Measurements from ENCODE around the gene ECT2. TPM values are rescaled to one million over a fixed set of nuclear protein-coding genes. Genes with fewer than 3 reads are reported as not detected.

ECT2 gene
- polyA plus RNA-seq, 3 donors = 2.6 to 3.3 (median 2.7) TPM

GRCh38 chr3:172853005-172853404 is 102.5 kb downstream of the ECT2 start:
- intact Hi-C loops (cut with micrococcal nuclease) = no loop called here
- no peaks in the 10 kb centered on the region for H3K79me2 ChIP-seq (ENCODE audit: insufficient read depth, low read length)

GRCh38 chr3:172853921-172854666 is 103.6 kb downstream of the ECT2 start:
- Mint-ChIP-seq H3K36me3 (no peaks in the 10 kb centered on the region), H3K27me3 (ENCODE audit: low read depth in 3 of 3) (peaks cover 0 to 1% (median 0%) of the 10 kb centered on the region in 3 donors), H3K4me1 (no peaks in the 10 kb centered on the region), H3K4me3 (no peak overlapping the region), H3K9me3 (peaks cover 0 to 3% (median 0%) of the 10 kb centered on the region in 7 donors), H3K27ac (no peak overlapping the region)
- no peak for TF ChIP-seq CTCF (IDR thresholded peaks at IDR 0.05)
- Histone ChIP-seq H3K79me2 (ENCODE audit: insufficient read depth, low read length) (no peaks in the 10 kb centered on the region), H3K9me3 (replicated peaks in 1 of 2; ENCODE audit: control insufficient read depth in 1 of 2, insufficient read depth in 1 of 2, low read length in 2 of 2) (no peaks in the 10 kb centered on the region), H2AFZ (ENCODE audit: insufficient read depth, low read depth, low read length, poor library complexity, severe bottlenecking) (no peak overlapping the region), H3K27ac (ENCODE audit: low read depth in 1 of 2, low read length in 2 of 2) (no peak overlapping the region), H3K4me3 (replicated peaks in 1 of 3; ENCODE audit: low read depth in 2 of 3, low read length in 3 of 3) (no peak overlapping the region), H3K36me3 (replicated peaks in 1 of 2; ENCODE audit: control insufficient read depth in 1 of 2, insufficient read depth in 2 of 2, low read length in 2 of 2) (no peaks in the 10 kb centered on the region), H3K9ac (ENCODE audit: insufficient read depth, low read length, poor library complexity, severe bottlenecking) (no peak overlapping the region), H3K4me2 (replicated peaks; ENCODE audit: extremely low read depth, low read length, poor library complexity, severe bottlenecking) (no peak overlapping the region), H4K20me1 (ENCODE audit: insufficient read depth, low read length) (no peaks in the 10 kb centered on the region), H3K27me3 (ENCODE audit: control insufficient read depth in 2 of 2, insufficient read depth in 2 of 2, low read length in 2 of 2) (no peaks in the 10 kb centered on the region), H3K4me1 (ENCODE audit: control insufficient read depth in 1 of 2, insufficient read depth in 2 of 2, low read length in 2 of 2) (peaks cover 16 to 19% of the 10 kb centered on the region in 2 donors)
- intact Hi-C loops (cut with micrococcal nuclease) = no loop called here
- DNase-seq = peak in 2 of 3 donors; percentile 3 to 26
- no CpG with 5 or more reads among the region's 3 CpGs for WGBS (ENCODE audit: insufficient coverage)

More at GRCh38 chr3:172853005-172853404, 102.5 kb downstream of the ECT2 start:
- Histone ChIP-seq H3K9ac (ENCODE audit: insufficient read depth, low read length, poor library complexity, severe bottlenecking) (no peak overlapping the region), H3K27me3 (ENCODE audit: control insufficient read depth in 2 of 2, insufficient read depth in 2 of 2, low read length in 2 of 2) (no peaks in the 10 kb centered on the region), H4K20me1 (ENCODE audit: insufficient read depth, low read length) (no peaks in the 10 kb centered on the region), H3K36me3 (replicated peaks in 1 of 2; ENCODE audit: control insufficient read depth in 1 of 2, insufficient read depth in 2 of 2, low read length in 2 of 2) (no peaks in the 10 kb centered on the region), H3K9me3 (replicated peaks in 1 of 2; ENCODE audit: control insufficient read depth in 1 of 2, insufficient read depth in 1 of 2, low read length in 2 of 2) (no peaks in the 10 kb centered on the region), H3K27ac (ENCODE audit: low read depth in 1 of 2, low read length in 2 of 2) (no peak overlapping the region), H3K4me1 (ENCODE audit: control insufficient read depth in 1 of 2, insufficient read depth in 2 of 2, low read length in 2 of 2) (peaks cover 16 to 19% of the 10 kb centered on the region in 2 donors), H2AFZ (ENCODE audit: insufficient read depth, low read depth, low read length, poor library complexity, severe bottlenecking) (peak overlapping the region; percentile 21), H3K4me3 (replicated peaks in 1 of 3; ENCODE audit: low read depth in 2 of 3, low read length in 3 of 3) (peak overlapping the region in 1 of 3 experiments; percentile 9), H3K4me2 (replicated peaks; ENCODE audit: extremely low read depth, low read length, poor library complexity, severe bottlenecking) (peak overlapping the region; percentile 12)
- TF ChIP-seq CTCF (IDR thresholded peaks at IDR 0.05) = no peak
- Mint-ChIP-seq H3K36me3 (no peaks in the 10 kb centered on the region), H3K9me3 (peaks cover 0 to 3% (median 0%) of the 10 kb centered on the region in 7 donors), H3K27me3 (ENCODE audit: low read depth in 3 of 3) (peaks cover 0 to 1% (median 0%) of the 10 kb centered on the region in 3 donors), H3K4me3 (no peak overlapping the region), H3K27ac (no peak overlapping the region), H3K4me1 (no peaks in the 10 kb centered on the region)
- DNase-seq = peak in 1 of 3 donors; percentile 4
- no CpG with 5 or more reads among the region's 1 CpG for WGBS (ENCODE audit: insufficient coverage)
